WTC11 (cell line): Measurements from ENCODE around the gene SLC17A5. TPM values are rescaled to one million over a fixed set of nuclear protein-coding genes. Genes with fewer than 3 reads are reported as not detected.

ENCODE experiments used
- ATAC-seq: fragments of 200-7000 bp; cut with Tn5 transposase; 2 replicates; pipeline ENCODE4 v1.10.0; 2021; ENCODE audit warnings: mild to moderate bottlenecking, moderate library complexity
- CTCF ChIA-PET: fragments of 300-600 bp; sonication (Branson Sonifier 250); formaldehyde crosslinking; loops from one replicate; lab custom pipeline; 2021; ENCODE audit warnings: antibody characterized with exemption; lab: Charles Lee
- POLR2A ChIA-PET: fragments of 350-600 bp; sonication (Branson Sonifier 250); formaldehyde crosslinking; loops from one replicate; lab custom pipeline; 2021; ENCODE audit warnings: antibody characterized with exemption; lab: Charles Lee
- DNase-seq: peaks from one replicate; pipeline ENCODE4 v3.0.0; 2021; ENCODE audit warnings: low spot score
- H3K27ac Mint-ChIP-seq: 2 replicates; pipeline ENCODE4 v1.8.0; 2021; ENCODE audit warnings: mixed read lengths
- H3K27me3 Mint-ChIP-seq: 2 replicates; pipeline ENCODE4 v1.8.0; 2021; ENCODE audit warnings: low read depth, mild to moderate bottlenecking, moderate library complexity, mixed read lengths
- H3K36me3 Mint-ChIP-seq: 2 replicates; pipeline ENCODE4 v1.8.0; 2021; ENCODE audit warnings: mixed read lengths
- H3K4me1 Mint-ChIP-seq: 2 replicates; pipeline ENCODE4 v1.8.0; 2022; ENCODE audit warnings: mixed read lengths
- H3K4me3 Mint-ChIP-seq: 2 replicates; pipeline ENCODE4 v1.8.0; 2021; ENCODE audit warnings: mild to moderate bottlenecking, moderate library complexity, mixed read lengths
- H3K9me3 Mint-ChIP-seq: 2 replicates; pipeline ENCODE4 v1.8.0; 2021; ENCODE audit warnings: mixed read lengths
- ATF2 ChIP-seq: sonication (generic); formaldehyde crosslinking; IDR thresholded peaks from 2 replicates; pipeline ENCODE4 v1.8.1; 2022; ENCODE audit warnings: low read depth, missing genetic modification reagents, borderline replicate concordance
- CBFB ChIP-seq: sonication (generic); formaldehyde crosslinking; IDR thresholded peaks from 2 replicates; pipeline ENCODE4 v1.8.1; 2022; ENCODE audit warnings: mild to moderate bottlenecking, low read depth, missing genetic modification reagents
- CREB1 ChIP-seq: sonication (generic); formaldehyde crosslinking; IDR thresholded peaks from 2 replicates; pipeline ENCODE4 v1.8.0; 2023; ENCODE audit warnings: mild to moderate bottlenecking, missing genetic modification reagents
- CREM ChIP-seq: sonication (generic); formaldehyde crosslinking; IDR thresholded peaks from 2 replicates; pipeline ENCODE4 v1.8.1; 2022; ENCODE audit warnings: mild to moderate bottlenecking, missing genetic modification reagents, moderate library complexity
- CTCF ChIP-seq: fragments of 200-600 bp; IDR thresholded peaks from 2 replicates; pipeline ENCODE4 v1.8.0; 2022; ENCODE audit warnings: antibody characterized with exemption
- EMX1 ChIP-seq: fragments of 250-450 bp; sonication (Bioruptor Pico); IDR thresholded peaks from 2 replicates; pipeline ENCODE4 v1.8.0; 2021; ENCODE audit warnings: mild to moderate bottlenecking
- FOXJ3 ChIP-seq: sonication (generic); formaldehyde crosslinking; IDR thresholded peaks from 2 replicates; pipeline ENCODE4 v1.9.0; 2021; ENCODE audit warnings: missing genetic modification reagents, mild to moderate bottlenecking, borderline replicate concordance
- GTF2I ChIP-seq: fragments of 250-450 bp; sonication (Bioruptor Pico); conservative IDR thresholded peaks from 2 replicates; pipeline ENCODE4 v1.4.0; 2021; ENCODE audit warnings: mild to moderate bottlenecking
- NFE2L1 ChIP-seq: sonication (generic); formaldehyde crosslinking; IDR thresholded peaks from 2 replicates; pipeline ENCODE4 v1.8.1; 2023; ENCODE audit warnings: missing genetic modification reagents
- PREB ChIP-seq: sonication (generic); formaldehyde crosslinking; IDR thresholded peaks from 2 replicates; pipeline ENCODE4 v1.8.1; 2022; ENCODE audit warnings: mild to moderate bottlenecking, missing genetic modification reagents, moderate library complexity, borderline replicate concordance
- PRRX2 ChIP-seq: fragments of 250-450 bp; sonication (Bioruptor Pico); IDR thresholded peaks from 2 replicates; pipeline ENCODE4 v1.8.0; 2021; ENCODE audit warnings: mild to moderate bottlenecking
- SMAD3 ChIP-seq: sonication (generic); formaldehyde crosslinking; IDR thresholded peaks from 2 replicates; pipeline ENCODE4 v1.8.0; 2022; ENCODE audit warnings: missing genetic modification reagents, mild to moderate bottlenecking, borderline replicate concordance
- STAT6 ChIP-seq: sonication (generic); formaldehyde crosslinking; conservative IDR thresholded peaks from 2 replicates; pipeline ENCODE4 v1.8.1; 2023; ENCODE audit warnings: mild to moderate bottlenecking, low read depth, missing genetic modification reagents, moderate library complexity
- ZNF121 ChIP-seq: sonication (generic); formaldehyde crosslinking; IDR thresholded peaks from 2 replicates; pipeline ENCODE4 v1.8.0; 2023; ENCODE audit warnings: missing genetic modification reagents
- ZNF138 ChIP-seq: sonication (generic); formaldehyde crosslinking; conservative IDR thresholded peaks from 2 replicates; pipeline ENCODE4 v1.8.1; 2022; ENCODE audit warnings: mild to moderate bottlenecking, moderate library complexity, missing genetic modification reagents
- ZNF396 ChIP-seq: fragments of 250-450 bp; sonication (Bioruptor Pico); IDR thresholded peaks from 2 replicates; pipeline ENCODE4 v1.8.0; 2021; ENCODE audit warnings: mild to moderate bottlenecking, moderate library complexity, borderline replicate concordance
- ZNF512 ChIP-seq: sonication (generic); formaldehyde crosslinking; IDR thresholded peaks from 2 replicates; pipeline ENCODE4 v1.8.1; 2022; ENCODE audit warnings: missing genetic modification reagents, borderline replicate concordance
- ZNF532 ChIP-seq: fragments of 250-450 bp; sonication (Bioruptor Pico); IDR thresholded peaks from 2 replicates; pipeline ENCODE4 v1.9.0; 2021; ENCODE audit warnings: mild to moderate bottlenecking, borderline replicate concordance
- total RNA-seq: library from RNA; stranded (reverse); gene quantifications from 3 replicates; pipeline ENCODE4 v1.2.3, GENCODE V29; 2021
- TF ChIP-seq, protein P1 (sequence below): sonication (generic); formaldehyde crosslinking; conservative IDR thresholded peaks from 2 replicates; pipeline ENCODE4 v1.8.1; 2022; ENCODE audit warnings: mild to moderate bottlenecking, missing genetic modification reagents

SLC17A5 gene
- total RNA-seq, 1 experiment from 2014 or later = 9.3 TPM

DNA sequence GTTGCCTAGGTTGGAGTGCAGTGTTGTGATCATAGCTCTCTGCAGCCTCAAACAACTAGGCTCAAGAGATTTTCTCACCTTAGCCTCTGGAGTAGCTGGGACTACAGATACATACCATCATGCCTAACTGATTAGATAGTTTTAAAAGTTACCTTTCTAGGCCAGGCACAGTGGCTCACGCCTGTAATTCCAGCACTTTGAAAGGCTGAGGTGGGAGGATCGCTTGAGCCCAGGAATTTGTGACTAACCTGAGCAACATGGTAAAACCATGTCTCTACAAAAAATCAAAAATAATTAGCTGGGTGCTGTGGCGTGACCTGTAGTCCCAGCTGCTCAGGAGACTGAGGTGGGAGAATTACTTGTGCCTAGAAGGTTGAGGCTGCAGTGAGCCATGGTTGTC is 41.2 kb downstream of the SLC17A5 start:
- no peak overlapping the region for H3K27ac Mint-ChIP-seq
- peaks cover 27% of the 10 kb centered on the region for H3K36me3 Mint-ChIP-seq
- TF ChIP-seq, protein P1, sequence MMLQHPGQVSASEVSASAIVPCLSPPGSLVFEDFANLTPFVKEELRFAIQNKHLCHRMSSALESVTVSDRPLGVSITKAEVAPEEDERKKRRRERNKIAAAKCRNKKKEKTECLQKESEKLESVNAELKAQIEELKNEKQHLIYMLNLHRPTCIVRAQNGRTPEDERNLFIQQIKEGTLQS (CRISPR knock-in tag) = no peak
- no peak for TF ChIP-seq CREM (CRISPR knock-in tag)
- TF ChIP-seq CREB1 (CRISPR knock-in tag) = no peak
- TF ChIP-seq CBFB (CRISPR knock-in tag) = no peak
- TF ChIP-seq NFE2L1 (CRISPR knock-in tag) = no peak
- no peak for TF ChIP-seq ATF2
- TF ChIP-seq PREB (CRISPR knock-in tag) = no peak
- TF ChIP-seq EMX1 (CRISPR knock-in tag) = no peak
- no peak for TF ChIP-seq SMAD3 (CRISPR knock-in tag)
- no peak for TF ChIP-seq GTF2I (CRISPR knock-in tag)
- TF ChIP-seq FOXJ3 (CRISPR knock-in tag) = no peak
- no peak for TF ChIP-seq PRRX2 (CRISPR knock-in tag)
- H3K4me3 Mint-ChIP-seq = no peak overlapping the region
- H3K9me3 Mint-ChIP-seq = no peaks in the 10 kb centered on the region
- peaks cover 5% of the 10 kb centered on the region for H3K4me1 Mint-ChIP-seq
- DNase-seq (no peak), ATAC-seq (no peak)
- POLR2A ChIA-PET = no interaction called here
- no peaks in the 10 kb centered on the region for H3K27me3 Mint-ChIP-seq
- CTCF ChIA-PET = interaction anchor here (0.8 to 1.3 kb wide), 4 partner anchors 41 to 120 kb away, joined by 3 to 4 read pairs (median 4); partner anchors contain the start of gene SLC17A5

DNA sequence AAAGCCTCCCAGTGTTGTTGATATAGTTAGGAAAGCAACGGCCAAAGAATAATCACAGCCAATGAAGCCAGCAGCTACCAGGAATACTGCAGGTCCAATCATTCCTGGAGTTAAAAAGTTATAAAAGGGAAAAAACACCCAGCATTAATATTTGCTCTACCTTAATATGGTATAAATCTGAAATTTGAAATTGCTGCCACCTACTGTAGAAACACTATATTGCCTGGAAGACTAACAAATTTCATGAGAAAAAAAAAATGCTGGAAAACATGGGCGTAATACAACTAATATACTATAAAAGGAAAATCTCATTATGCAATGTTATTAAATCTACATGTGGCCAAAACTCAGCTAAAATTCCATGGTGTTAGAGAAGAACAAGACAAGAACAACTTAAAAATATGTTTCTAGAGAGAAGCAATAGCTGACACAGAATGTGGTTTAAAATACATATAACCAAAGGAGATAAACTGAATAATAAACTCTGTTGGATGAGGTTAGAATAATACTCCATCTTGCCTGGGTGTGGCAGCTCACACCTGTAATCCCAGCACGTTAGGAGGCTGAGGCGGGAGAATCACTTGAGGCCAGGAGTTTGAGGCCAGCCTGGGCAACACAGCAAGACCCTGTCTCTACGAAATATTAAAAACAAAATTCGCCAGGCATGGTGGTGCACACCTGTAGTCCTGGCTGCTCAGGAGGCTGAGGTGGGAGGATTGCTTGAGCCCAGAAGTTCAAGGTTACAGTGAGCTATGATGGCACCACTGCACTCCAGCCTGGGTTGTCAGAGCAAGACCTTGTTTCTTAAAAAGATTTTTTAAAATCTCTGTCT is 43.1 kb downstream of the SLC17A5 start:
- peaks cover 5% of the 10 kb centered on the region for H3K4me1 Mint-ChIP-seq
- H3K27ac Mint-ChIP-seq = no peak overlapping the region; the same call in 1 of the 2 replicates
- POLR2A ChIA-PET = interaction anchor here (0.6 kb wide), 1 partner anchor 10 kb away, joined by 6 read pairs; no protein-coding TSS in a partner anchor
- ATAC-seq = peak; percentile 52; the same call in 1 of the 2 replicates
- no peak overlapping the region for H3K4me3 Mint-ChIP-seq
- H3K9me3 Mint-ChIP-seq = no peaks in the 10 kb centered on the region
- DNase-seq = no peak
- H3K36me3 Mint-ChIP-seq = peaks cover 27% of the 10 kb centered on the region
- H3K27me3 Mint-ChIP-seq = no peaks in the 10 kb centered on the region
- CTCF ChIA-PET = no interaction called here
- no peak for TF ChIP-seq EMX1 (CRISPR knock-in tag)
- no peak for TF ChIP-seq ZNF396
- no peak for TF ChIP-seq STAT6 (CRISPR knock-in tag)
- TF ChIP-seq ZNF121 (CRISPR knock-in tag) = peak; percentile 91
- TF ChIP-seq ZNF512 (CRISPR knock-in tag) = no peak
- no peak for TF ChIP-seq ZNF532 (CRISPR knock-in tag)
- TF ChIP-seq ZNF138 (CRISPR knock-in tag) = no peak
- TF ChIP-seq GTF2I (CRISPR knock-in tag) = no peak
- TF ChIP-seq CTCF = peak; percentile 31; the same call in 1 of the 2 replicates
